CD4-positive, alpha-beta T cell (primary cell): ENCODE results near the gene UROS. TPM values are rescaled to one million over a fixed set of nuclear protein-coding genes. Genes with fewer than 3 reads are reported as not detected.

ENCODE experiments used
- ATAC-seq: fragments of 200-7000 bp; cut with Tn5 transposase; one replicate; pipeline ENCODE4 v1.10.0; 2022; ENCODE audit warnings: mild to moderate bottlenecking; ENCODE audit not compliant: poor library complexity
- CTCF ChIA-PET: fragments of 350-600 bp; sonication (Branson Sonifier 250); formaldehyde crosslinking; loops from one replicate; lab custom pipeline; 2021; ENCODE audit warnings: antibody characterized with exemption, inconsistent platforms; lab: Charles Lee
- POLR2A ChIA-PET: fragments of 350-600 bp; sonication (Branson Sonifier 250); formaldehyde crosslinking; loops from one replicate; lab custom pipeline; 2021; ENCODE audit warnings: antibody characterized with exemption, inconsistent platforms; lab: Charles Lee
- DNase-seq, 14 experiments: peaks; one replicate each; pipeline ENCODE4 v3.0.0-alpha.2; 2013 to 2020; ENCODE audit warnings: mixed read lengths in 2 of 14
- H3K27ac ChIP-seq, 2 donors: one replicate each; pipeline versions ENCODE4 v1.5.1 to v1.7.0; 2013; ENCODE audit warnings: low read length in 2 of 2, low read depth in 1 of 2, mild to moderate bottlenecking in 1 of 2
- H3K27me3 ChIP-seq, 2 experiments: 1 replicate in 1 of 2; 2 replicates in 1 of 2; pipeline versions ENCODE4 v1.6.1 to v1.7.0; 2013; ENCODE audit warnings: low read length in 2 of 2, control low read depth in 1 of 2, mild to moderate bottlenecking in 1 of 2, moderate library complexity in 1 of 2; ENCODE audit not compliant: insufficient read depth in 2 of 2, control insufficient read depth in 1 of 2
- H3K36me3 ChIP-seq: one replicate; pipeline ENCODE4 v1.6.1; 2013; ENCODE audit warnings: low read length, control low read depth; ENCODE audit not compliant: insufficient read depth
- H3K4me1 ChIP-seq: one replicate; pipeline ENCODE4 v1.6.1; 2013; ENCODE audit warnings: low read length, control low read depth; ENCODE audit not compliant: insufficient read depth
- H3K4me3 ChIP-seq: one replicate; pipeline ENCODE4 v1.5.1; 2013; ENCODE audit warnings: mild to moderate bottlenecking, low read length, moderate library complexity
- H3K9me3 ChIP-seq, 2 experiments: 1 replicate in 1 of 2; 2 replicates in 1 of 2; pipeline versions ENCODE4 v1.6.1 to v1.7.0; 2013; ENCODE audit warnings: low read length in 2 of 2, mild to moderate bottlenecking in 2 of 2, control low read depth in 1 of 2, moderate library complexity in 1 of 2; ENCODE audit not compliant: control insufficient read depth in 1 of 2, insufficient read depth in 1 of 2
- H3K27ac Mint-ChIP-seq: one replicate; pipeline ENCODE4 v1.8.0; 2020; ENCODE audit warnings: mixed read lengths
- H3K27me3 Mint-ChIP-seq: one replicate; pipeline ENCODE4 v1.8.0; 2021; ENCODE audit warnings: mixed read lengths
- H3K36me3 Mint-ChIP-seq: one replicate; pipeline ENCODE4 v1.8.0; 2021; ENCODE audit warnings: low read depth, mixed read lengths
- H3K4me1 Mint-ChIP-seq: one replicate; pipeline ENCODE4 v1.8.0; 2021; ENCODE audit warnings: low read depth, mixed read lengths
- H3K4me3 Mint-ChIP-seq: one replicate; pipeline ENCODE4 v1.8.0; 2020; ENCODE audit warnings: mild to moderate bottlenecking, mixed read lengths
- H3K9me3 Mint-ChIP-seq: one replicate; pipeline ENCODE4 v1.8.0; 2020; ENCODE audit warnings: mixed read lengths
- intact Hi-C, 2 experiments: fragments of 100-400 bp; cut with DNase I in 1 of 2; cut with micrococcal nuclease in 1 of 2; formaldehyde crosslinking; loops; one replicate each; pipeline versions ENCODE4 v1.15.1 to v1.9.0; 2023 to 2025; cut with DNase I, micrococcal nuclease
- total RNA-seq, 174 experiments: library from RNA in 2 of 174; stranded (reverse) in 2 of 174; gene quantifications; one replicate each; pipeline ENCODE4 v1.2.3 and lab custom pipeline; 2021 to 2026
- TF ChIP-seq, protein P1 (sequence below): fragments of 200-600 bp; IDR thresholded peaks from one replicate; pipeline ENCODE4 v1.8.0; 2022; ENCODE audit warnings: antibody characterized with exemption, mild to moderate bottlenecking

The UROS gene
- total RNA-seq, 2 experiments from 2014 or later = 18.2 to 18.6 TPM

DNA sequence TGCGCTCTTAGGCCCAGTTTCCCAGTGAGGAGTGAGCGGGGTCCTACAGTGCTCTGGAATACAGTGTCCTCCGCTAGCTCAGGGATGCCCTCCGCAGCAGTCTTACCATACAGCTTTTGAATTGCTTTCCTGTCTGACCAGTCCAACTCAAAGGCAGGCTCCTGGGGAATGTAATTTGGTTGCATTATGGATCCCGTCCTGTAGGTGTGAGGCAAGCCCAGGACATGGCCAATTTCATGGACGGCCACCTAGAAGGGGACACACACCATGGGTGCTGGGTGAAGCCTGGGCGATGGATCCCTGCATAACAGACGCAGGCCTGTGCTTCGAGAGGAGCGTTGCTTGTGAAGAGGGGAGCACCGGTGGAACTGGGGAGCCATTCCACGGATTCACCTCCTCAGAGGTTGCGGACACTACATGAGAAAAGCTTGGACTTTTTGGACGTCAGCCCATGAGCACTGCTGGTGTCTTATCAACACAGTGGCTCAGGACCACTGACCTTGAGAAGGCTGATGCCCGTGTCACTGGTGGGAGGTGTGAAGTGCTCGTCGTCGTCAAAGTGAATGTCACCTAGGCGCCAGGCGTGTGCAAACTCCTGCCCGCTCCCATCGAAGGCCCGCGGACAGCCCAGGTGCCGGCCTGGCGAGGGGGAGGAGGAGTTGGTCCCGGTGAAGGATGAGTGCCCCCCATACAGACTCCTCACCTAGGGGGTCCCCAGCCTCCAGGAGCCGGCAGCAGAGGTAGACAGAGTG is 50.8 kb downstream of the UROS start:
- POLR2A ChIA-PET = no interaction called here
- H3K9me3 Mint-ChIP-seq = no peaks in the 10 kb centered on the region
- TF ChIP-seq, protein P1, sequence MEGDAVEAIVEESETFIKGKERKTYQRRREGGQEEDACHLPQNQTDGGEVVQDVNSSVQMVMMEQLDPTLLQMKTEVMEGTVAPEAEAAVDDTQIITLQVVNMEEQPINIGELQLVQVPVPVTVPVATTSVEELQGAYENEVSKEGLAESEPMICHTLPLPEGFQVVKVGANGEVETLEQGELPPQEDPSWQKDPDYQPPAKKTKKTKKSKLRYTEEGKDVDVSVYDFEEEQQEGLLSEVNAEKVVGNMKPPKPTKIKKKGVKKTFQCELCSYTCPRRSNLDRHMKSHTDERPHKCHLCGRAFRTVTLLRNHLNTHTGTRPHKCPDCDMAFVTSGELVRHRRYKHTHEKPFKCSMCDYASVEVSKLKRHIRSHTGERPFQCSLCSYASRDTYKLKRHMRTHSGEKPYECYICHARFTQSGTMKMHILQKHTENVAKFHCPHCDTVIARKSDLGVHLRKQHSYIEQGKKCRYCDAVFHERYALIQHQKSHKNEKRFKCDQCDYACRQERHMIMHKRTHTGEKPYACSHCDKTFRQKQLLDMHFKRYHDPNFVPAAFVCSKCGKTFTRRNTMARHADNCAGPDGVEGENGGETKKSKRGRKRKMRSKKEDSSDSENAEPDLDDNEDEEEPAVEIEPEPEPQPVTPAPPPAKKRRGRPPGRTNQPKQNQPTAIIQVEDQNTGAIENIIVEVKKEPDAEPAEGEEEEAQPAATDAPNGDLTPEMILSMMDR = no peak
- H3K27ac ChIP-seq = no peak overlapping the region
- H3K4me3 ChIP-seq = no peak overlapping the region
- no peaks in the 10 kb centered on the region for H3K4me1 Mint-ChIP-seq
- no peaks in the 10 kb centered on the region for H3K36me3 ChIP-seq
- H3K4me3 Mint-ChIP-seq = no peak overlapping the region
- ATAC-seq (no peak), DNase-seq (no peak)
- peaks cover 5% of the 10 kb centered on the region for H3K27me3 Mint-ChIP-seq
- no peaks in the 10 kb centered on the region for H3K27me3 ChIP-seq
- H3K4me1 ChIP-seq = no peaks in the 10 kb centered on the region
- peaks cover 0 to 9% of the 10 kb centered on the region in 2 experiments for H3K9me3 ChIP-seq
- H3K36me3 Mint-ChIP-seq = peaks cover 16% of the 10 kb centered on the region
- CTCF ChIA-PET = no interaction called here
- intact Hi-C loops = no loop called here
- H3K27ac Mint-ChIP-seq = no peak overlapping the region

DNA sequence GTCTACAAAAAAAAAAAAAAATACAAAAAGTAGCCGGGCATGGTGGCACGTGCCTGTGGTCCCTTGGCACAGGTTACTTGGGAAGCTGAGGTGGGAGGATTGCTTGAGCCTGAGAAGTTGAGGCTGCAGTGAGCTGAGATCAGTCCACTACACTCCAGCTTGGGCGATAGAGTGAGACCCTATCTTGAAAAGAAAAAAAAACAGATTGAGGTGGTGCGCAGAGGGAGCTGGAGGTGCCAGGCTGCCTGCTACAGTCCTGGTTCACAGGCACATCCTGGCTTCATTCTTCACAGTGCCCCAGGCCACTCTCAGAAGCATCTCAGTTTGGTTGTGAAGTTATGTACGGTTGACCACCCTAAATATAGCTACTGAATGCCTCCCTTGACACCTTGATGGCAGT is 52.2 kb downstream of the UROS start:
- no peak overlapping the region for H3K27ac Mint-ChIP-seq
- POLR2A ChIA-PET = no interaction called here
- intact Hi-C loops = no loop called here

DNA sequence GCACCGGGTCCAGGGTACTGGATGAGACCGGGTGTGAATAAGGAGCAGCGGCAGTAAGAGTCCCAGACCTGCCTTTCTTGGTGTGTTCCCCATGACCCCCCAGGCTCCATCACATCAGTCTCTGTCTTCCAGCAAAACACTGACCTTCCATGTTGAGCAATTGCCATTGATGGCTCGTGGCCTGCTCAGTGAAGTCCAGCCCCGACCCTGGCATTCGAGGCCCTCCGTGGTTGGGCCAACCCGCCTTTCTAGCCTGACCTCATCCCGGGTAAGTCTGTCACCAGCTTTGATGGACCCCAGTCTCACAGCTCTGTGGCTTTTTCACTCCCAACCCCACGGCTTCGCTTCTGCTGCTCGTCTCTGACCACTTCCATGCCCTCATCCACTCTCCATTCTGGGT is 53.9 kb downstream of the UROS start:
- no peak for ATAC-seq
- Histone ChIP-seq H3K27me3 (no peaks in the 10 kb centered on the region), H3K4me3 (no peak overlapping the region), H3K36me3 (peaks cover 20% of the 10 kb centered on the region), H3K4me1 (no peaks in the 10 kb centered on the region), H3K9me3 (peaks cover 0 to under 1% of the 10 kb centered on the region in 2 experiments), H3K27ac (no peak overlapping the region)
- H3K36me3 Mint-ChIP-seq = peaks cover 44% of the 10 kb centered on the region
- ChIA-PET POLR2A (no interaction called here), CTCF (no interaction called here)
- DNase-seq = no peak
- no peaks in the 10 kb centered on the region for H3K27me3 Mint-ChIP-seq
- no peaks in the 10 kb centered on the region for H3K4me1 Mint-ChIP-seq
- intact Hi-C loops = no loop called here
- H3K4me3 Mint-ChIP-seq = no peak overlapping the region
- TF ChIP-seq, protein P1 = no peak
- no peaks in the 10 kb centered on the region for H3K9me3 Mint-ChIP-seq
- no peak overlapping the region for H3K27ac Mint-ChIP-seq

More for the DNA sequence above, 52.2 kb downstream of the UROS start:
- H3K36me3 Mint-ChIP-seq = peaks cover 27% of the 10 kb centered on the region
- Histone ChIP-seq H3K27ac (no peak overlapping the region), H3K4me3 (no peak overlapping the region), H3K9me3 (peaks cover 0 to 9% of the 10 kb centered on the region in 2 experiments), H3K4me1 (no peaks in the 10 kb centered on the region), H3K27me3 (no peaks in the 10 kb centered on the region), H3K36me3 (peaks cover 8% of the 10 kb centered on the region)
- no peaks in the 10 kb centered on the region for H3K4me1 Mint-ChIP-seq
- H3K4me3 Mint-ChIP-seq = no peak overlapping the region
- H3K9me3 Mint-ChIP-seq = no peaks in the 10 kb centered on the region
- CTCF ChIA-PET = no interaction called here
- TF ChIP-seq, protein P1 = no peak
- ATAC-seq = no peak
- no peak for DNase-seq
- H3K27me3 Mint-ChIP-seq = no peaks in the 10 kb centered on the region
